A673 (cell line): ENCODE results near the gene MVB12B. TPM values are rescaled to one million over a fixed set of nuclear protein-coding genes. Genes with fewer than 3 reads are reported as not detected.

Experiments used
- BruUV-seq: library from RNA; stranded (reverse); fragments of 400-500 nt; replicated peaks from 2 replicates; lab custom pipeline; 2021; lab: Mats Ljungman, UMichigan
- CTCF ChIA-PET: fragments of 300-600 bp; sonication (Branson Sonifier 250); formaldehyde crosslinking; loops from one replicate; lab custom pipeline; 2022; ENCODE audit warnings: antibody characterized with exemption; lab: Charles Lee
- POLR2A ChIA-PET: fragments of 300-600 bp; sonication (Branson Sonifier 250); formaldehyde crosslinking; loops from one replicate; lab custom pipeline; 2022; ENCODE audit warnings: antibody characterized with exemption; ENCODE audit not compliant: low non-redundant PET; lab: Charles Lee
- DNase-seq: peaks from one replicate; pipeline ENCODE4 v3.0.0-alpha.2; 2015; ENCODE audit warnings: low spot score
- H3K27ac ChIP-seq: fragments of 200-600 bp; sonication (generic); 2 replicates; pipeline ENCODE4 v1.5.1; 2016; ENCODE audit warnings: mixed run types, low read depth, mild to moderate bottlenecking, mixed read lengths, antibody characterized with exemption, low read length; ENCODE audit not compliant: poor library complexity, severe bottlenecking
- H3K27me3 ChIP-seq: fragments of 200-600 bp; sonication (generic); replicated peaks from 2 replicates; pipeline ENCODE4 v1.6.1; 2017; ENCODE audit warnings: mixed run types, low read depth, mild to moderate bottlenecking, mixed read lengths, antibody characterized with exemption, low read length; ENCODE audit not compliant: insufficient read depth, poor library complexity
- H3K36me3 ChIP-seq: fragments of 200-600 bp; sonication (generic); 2 replicates; pipeline ENCODE4 v1.6.1; 2016; ENCODE audit warnings: mixed run types, mild to moderate bottlenecking, mixed read lengths, antibody characterized with exemption, low read length; ENCODE audit not compliant: insufficient read depth, poor library complexity, severe bottlenecking
- H3K4me1 ChIP-seq: fragments of 200-600 bp; sonication (generic); 2 replicates; pipeline ENCODE4 v1.6.1; 2017; ENCODE audit warnings: mixed run types, mild to moderate bottlenecking, mixed read lengths, antibody characterized with exemption, low read length; ENCODE audit not compliant: insufficient read depth, poor library complexity, severe bottlenecking
- H3K4me3 ChIP-seq: fragments of 200-600 bp; sonication (generic); 2 replicates; pipeline ENCODE4 v1.5.1; 2016; ENCODE audit warnings: low read depth, mixed run types, mild to moderate bottlenecking, mixed read lengths, low read length; ENCODE audit not compliant: poor library complexity, severe bottlenecking
- H3K9me3 ChIP-seq: fragments of 200-600 bp; sonication (generic); 2 replicates; pipeline ENCODE4 v1.6.1; 2016; ENCODE audit warnings: mixed run types, low read depth, mild to moderate bottlenecking, mixed read lengths, antibody characterized with exemption, low read length; ENCODE audit not compliant: poor library complexity, severe bottlenecking
- EZH2 ChIP-seq: fragments of 200-600 bp; sonication (generic); IDR thresholded peaks from 2 replicates; pipeline ENCODE4 v1.6.1; 2017; ENCODE audit warnings: borderline replicate concordance, low read depth, mild to moderate bottlenecking, mixed read lengths, antibody characterized with exemption, low read length; ENCODE audit not compliant: poor library complexity, severe bottlenecking
- intact Hi-C: fragments of 100-400 bp; cut with micrococcal nuclease; formaldehyde crosslinking; loops from one replicate; pipeline ENCODE4 v1.10.0; 2022; ENCODE audit not compliant: unreplicated experiment
- total RNA-seq: library from RNA; stranded (reverse); gene quantifications from 2 replicates; pipeline ENCODE4 v1.2.3, GENCODE V29; 2021
- TF ChIP-seq, protein P1 (sequence below): fragments of 300-800, 200-600 bp; sonication (generic); conservative IDR thresholded peaks from 2 replicates; pipeline ENCODE4 v1.5.1; 2017; ENCODE audit warnings: low read depth, mild to moderate bottlenecking, antibody characterized with exemption, low read length, moderate library complexity, mixed read lengths

The MVB12B gene
- total RNA-seq, 1 experiment from 2014 or later = 12.3 TPM

DNA sequence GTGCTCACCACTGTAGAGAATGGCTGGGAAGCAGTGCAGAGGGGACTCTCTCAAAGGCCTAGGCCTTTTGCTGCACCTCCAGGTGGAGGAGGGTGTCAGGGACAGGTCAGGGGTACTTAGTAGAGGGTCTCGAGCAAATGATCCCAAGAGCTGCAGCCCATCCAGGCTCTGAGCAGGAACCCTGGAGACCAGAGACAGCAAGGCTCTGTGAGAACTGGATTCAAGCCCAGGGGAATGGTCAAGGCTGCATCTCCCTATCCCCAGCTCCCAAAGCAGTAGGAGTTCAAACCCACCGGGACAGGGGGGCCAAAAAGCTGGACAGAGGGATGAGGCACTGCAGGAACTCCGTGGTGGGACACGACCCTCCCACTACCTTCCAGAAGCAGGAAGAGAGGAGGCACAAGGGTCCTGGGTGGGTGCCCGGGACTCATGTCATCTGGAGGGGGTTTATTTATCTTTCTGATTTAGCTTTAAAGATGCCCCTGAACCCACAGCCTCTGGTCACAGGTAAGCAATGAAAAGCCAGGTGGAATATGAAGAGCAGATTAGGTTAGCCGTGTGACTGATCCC lies 124.8 kb downstream of the MVB12B start:
- TF ChIP-seq, protein P1, sequence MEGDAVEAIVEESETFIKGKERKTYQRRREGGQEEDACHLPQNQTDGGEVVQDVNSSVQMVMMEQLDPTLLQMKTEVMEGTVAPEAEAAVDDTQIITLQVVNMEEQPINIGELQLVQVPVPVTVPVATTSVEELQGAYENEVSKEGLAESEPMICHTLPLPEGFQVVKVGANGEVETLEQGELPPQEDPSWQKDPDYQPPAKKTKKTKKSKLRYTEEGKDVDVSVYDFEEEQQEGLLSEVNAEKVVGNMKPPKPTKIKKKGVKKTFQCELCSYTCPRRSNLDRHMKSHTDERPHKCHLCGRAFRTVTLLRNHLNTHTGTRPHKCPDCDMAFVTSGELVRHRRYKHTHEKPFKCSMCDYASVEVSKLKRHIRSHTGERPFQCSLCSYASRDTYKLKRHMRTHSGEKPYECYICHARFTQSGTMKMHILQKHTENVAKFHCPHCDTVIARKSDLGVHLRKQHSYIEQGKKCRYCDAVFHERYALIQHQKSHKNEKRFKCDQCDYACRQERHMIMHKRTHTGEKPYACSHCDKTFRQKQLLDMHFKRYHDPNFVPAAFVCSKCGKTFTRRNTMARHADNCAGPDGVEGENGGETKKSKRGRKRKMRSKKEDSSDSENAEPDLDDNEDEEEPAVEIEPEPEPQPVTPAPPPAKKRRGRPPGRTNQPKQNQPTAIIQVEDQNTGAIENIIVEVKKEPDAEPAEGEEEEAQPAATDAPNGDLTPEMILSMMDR = no peak
- no peak for TF ChIP-seq EZH2
- POLR2A ChIA-PET = no interaction called here
- BruUV-seq = no TSS peak
- no peaks in the 10 kb centered on the region for H3K27me3 ChIP-seq
- CTCF ChIA-PET = no interaction called here
- no peak overlapping the region for H3K27ac ChIP-seq
- no peak overlapping the region for H3K4me3 ChIP-seq
- no peaks in the 10 kb centered on the region for H3K9me3 ChIP-seq
- no peak for DNase-seq
- H3K36me3 ChIP-seq = no peaks in the 10 kb centered on the region
- intact Hi-C loops = no loop called here
- H3K4me1 ChIP-seq = no peaks in the 10 kb centered on the region

GRCh38 chr9:126452106-126452505 lies 125.5 kb downstream of the MVB12B start:
- CTCF ChIA-PET = no interaction called here
- no TSS peak for BruUV-seq
- DNase-seq = no peak

DNA sequence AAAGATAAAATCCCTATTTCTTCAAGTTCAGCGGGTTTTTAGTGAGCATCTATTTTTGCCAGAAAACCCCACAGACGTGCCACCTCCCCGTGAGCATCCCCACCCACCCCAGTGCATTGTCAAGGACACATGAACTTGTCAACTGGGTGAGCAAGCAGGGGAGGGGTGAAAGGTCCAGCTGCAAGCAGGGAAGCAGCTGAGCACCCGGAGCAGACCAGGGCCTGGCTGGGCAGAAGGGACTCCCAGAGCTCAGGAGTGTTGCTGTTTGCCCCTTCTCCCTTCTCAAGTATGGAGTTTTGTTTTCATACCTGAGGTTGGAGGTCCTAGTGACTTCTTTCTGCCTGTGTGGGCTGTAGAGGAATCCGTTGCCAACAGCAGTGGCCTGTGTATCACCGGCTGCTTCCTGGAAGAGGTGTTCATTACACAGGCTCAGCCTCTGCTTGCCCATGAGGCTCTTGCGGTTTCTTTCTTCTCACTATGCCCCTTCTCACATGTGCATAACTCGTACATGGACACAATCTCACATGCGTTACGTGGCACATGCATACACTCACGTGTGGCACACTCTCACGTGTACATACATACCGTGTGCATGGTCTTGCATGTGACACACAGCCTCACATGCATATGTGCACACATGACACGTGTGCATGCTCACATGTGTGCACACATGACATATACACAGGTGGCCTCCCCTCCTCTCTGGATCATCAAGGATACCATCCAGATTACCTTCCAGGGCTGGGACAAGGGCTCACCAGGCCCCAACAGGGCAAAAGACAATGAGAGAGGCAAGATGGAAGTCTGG lies 126.7 kb downstream of the MVB12B start:
- no peaks in the 10 kb centered on the region for H3K36me3 ChIP-seq
- POLR2A ChIA-PET = no interaction called here
- no peaks in the 10 kb centered on the region for H3K4me1 ChIP-seq
- intact Hi-C loops = no loop called here
- no peak overlapping the region for H3K4me3 ChIP-seq
- no peak overlapping the region for H3K27ac ChIP-seq
- no peak for DNase-seq
- TF ChIP-seq, protein P1 = no peak
- TF ChIP-seq EZH2 = no peak
- H3K9me3 ChIP-seq = no peaks in the 10 kb centered on the region
- no TSS peak for BruUV-seq
- no peaks in the 10 kb centered on the region for H3K27me3 ChIP-seq
- CTCF ChIA-PET = no interaction called here

More at GRCh38 chr9:126452106-126452505, 125.5 kb downstream of the MVB12B start:
- H3K27ac ChIP-seq = no peak overlapping the region
- POLR2A ChIA-PET = interaction anchor here (0.5 to 0.7 kb wide), 2 partner anchors 10 to 594 kb away, joined by 3 read pairs; no protein-coding TSS in a partner anchor
- no peaks in the 10 kb centered on the region for H3K27me3 ChIP-seq
- H3K36me3 ChIP-seq = no peaks in the 10 kb centered on the region
- H3K4me3 ChIP-seq = no peak overlapping the region
- H3K9me3 ChIP-seq = no peaks in the 10 kb centered on the region
- intact Hi-C loops = no loop called here
- no peaks in the 10 kb centered on the region for H3K4me1 ChIP-seq
- TF ChIP-seq EZH2 = no peak
- TF ChIP-seq, protein P1 = no peak
